HG03196 (cell line): ENCODE measurements around the gene ITGB8.
A peak's percentile ranks its signal among the peaks of the same experiment; 100 is the strongest.

Source experiments
- ATAC-seq: cut with Tn5 transposase; IDR thresholded peaks from one replicate; pipeline ENCODE4 v1.9.1; 2021; ENCODE audit not compliant: unreplicated experiment

ITGB8 gene

GRCh38 chr7:20307119-20307518, 23.6 kb upstream of the ITGB8 start:
- peak; percentile 75 for ATAC-seq

- no peak for ATAC-seq
Measured at GRCh38 chr7:20307901-20308300, 22.8 kb upstream of the ITGB8 start.

GRCh38 chr7:20310301-20310700, 20.4 kb upstream of the ITGB8 start:
- no peak for ATAC-seq

- no peak for ATAC-seq
Measured at GRCh38 chr7:20310963-20311742, 19.5 kb upstream of the ITGB8 start.

GRCh38 chr7:20311743-20312042, 19.0 kb upstream of the ITGB8 start:
- ATAC-seq = no peak

- no peak for ATAC-seq
Measured at GRCh38 chr7:20312562-20312961, 18.1 kb upstream of the ITGB8 start.

- no peak for ATAC-seq
Measured at GRCh38 chr7:20313626-20314025, 17.1 kb upstream of the ITGB8 start.

GRCh38 chr7:20314198-20314597, 16.5 kb upstream of the ITGB8 start:
- no peak for ATAC-seq

- no peak for ATAC-seq
Measured at GRCh38 chr7:20316706-20317105, 14.0 kb upstream of the ITGB8 start.

GRCh38 chr7:20317413-20317812, 13.3 kb upstream of the ITGB8 start:
- ATAC-seq = no peak

GRCh38 chr7:20318933-20319332, 11.8 kb upstream of the ITGB8 start:
- ATAC-seq = no peak

GRCh38 chr7:20320322-20320721, 10.4 kb upstream of the ITGB8 start:
- no peak for ATAC-seq

GRCh38 chr7:20320786-20321185, 9.9 kb upstream of the ITGB8 start:
- no peak for ATAC-seq

GRCh38 chr7:20323595-20323994, 7.1 kb upstream of the ITGB8 start:
- ATAC-seq = no peak

GRCh38 chr7:20326342-20326741, 4.4 kb upstream of the ITGB8 start:
- no peak for ATAC-seq

GRCh38 chr7:20327055-20327454, 3.6 kb upstream of the ITGB8 start:
- no peak for ATAC-seq

GRCh38 chr7:20328027-20328426, 2.7 kb upstream of the ITGB8 start:
- no peak for ATAC-seq

GRCh38 chr7:20328692-20329091, 2.0 kb upstream of the ITGB8 start:
- no peak for ATAC-seq

- ATAC-seq = peak; percentile 49
Measured at GRCh38 chr7:20329389-20330238, 1.1 kb upstream of the ITGB8 start.

- ATAC-seq = peak; percentile 18
Measured at GRCh38 chr7:20330928-20331909, 519 bp downstream of the ITGB8 start.
